ENCODE data around the gene MCF2L. TPM values are rescaled to one million over a fixed set of nuclear protein-coding genes. Genes with fewer than 3 reads are reported as not detected.

The MCF2L gene
- polyA plus RNA-seq, 2 of the 4 experiments (the other 2 are of a cell fraction), result 0.36 to 0.92 TPM

- no peak for TF ChIP-seq BCL3 (IDR thresholded peaks at IDR 0.05)
Measured at GRCh38 chr13:112926993-112927392, 42.0 kb upstream of the MCF2L start (continued).

- no peaks in the 10 kb centered on the region for H3K4me1 ChIP-seq
- ChIA-PET POLR2A (no interaction called here), CTCF (interaction anchor here (1.8 kb wide), 1 partner anchor 15 kb away, joined by 4 read pairs; no protein-coding TSS in a partner anchor)
- DNase-seq (ENCODE audit: low read depth in 1 of 2, low spot score in 1 of 2) (no peak), ATAC-seq (no peak), FAIRE-seq (no peak)
- no peak overlapping the region for H3K4me2 ChIP-seq
- no peak overlapping the region for H3K27ac ChIP-seq
- WGBS (ENCODE audit: missing lambda C conversion rate), result 56% methylated on average over 16 of the region's 21 CpGs
- H3K9me3 ChIP-seq, result no peaks in the 10 kb centered on the region
- TF ChIP-seq ZNF302 (CRISPR knock-in tag; IDR thresholded peaks at IDR 0.05) (no peak), MAZ (IDR thresholded peaks at IDR 0.05; ENCODE audit: borderline replicate concordance, low read depth, low read length) (no peak), ZFP36 (IDR thresholded peaks at IDR 0.05; ENCODE audit: borderline replicate concordance, partially characterized antibody) (no peak), RAD21 (conservative IDR thresholded peaks at IDR 0.05 in 1 of 2, IDR thresholded peaks at IDR 0.05 in 1 of 2) (no peak), ZSCAN20 (CRISPR knock-in tag; IDR thresholded peaks at IDR 0.05) (no peak), CHD4 (IDR thresholded peaks at IDR 0.05; ENCODE audit: borderline replicate concordance) (no peak), ZC3H11A (IDR thresholded peaks at IDR 0.05) (no peak), HOXB13 (CRISPR knock-in tag; IDR thresholded peaks at IDR 0.05; ENCODE audit: low read depth) (no peak), JUN (IDR thresholded peaks at IDR 0.05) (no peak), PHF8 (IDR thresholded peaks at IDR 0.05; ENCODE audit: borderline replicate concordance, low read depth) (no peak), RFX5 (IDR thresholded peaks at IDR 0.05) (no peak), CEBPB (IDR thresholded peaks at IDR 0.05) (no peak)
- TF ChIP-seq, protein P1, sequence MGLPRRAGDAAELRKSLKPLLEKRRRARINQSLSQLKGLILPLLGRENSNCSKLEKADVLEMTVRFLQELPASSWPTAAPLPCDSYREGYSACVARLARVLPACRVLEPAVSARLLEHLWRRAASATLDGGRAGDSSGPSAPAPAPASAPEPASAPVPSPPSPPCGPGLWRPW (IDR thresholded peaks at IDR 0.05), result no peak
- no peak overlapping the region for H3K4me3 ChIP-seq
Measured at GRCh38 chr13:112928020-112928971, 40.7 kb upstream of the MCF2L start.

- no peak overlapping the region for H3K27ac ChIP-seq
- WGBS (ENCODE audit: missing lambda C conversion rate), result 78% methylated on average over 18 of the region's 21 CpGs
- no peak for DNase-seq (ENCODE audit: low read depth in 1 of 2, low spot score in 1 of 2)
- H3K4me3 ChIP-seq, result no peak overlapping the region
- POLR2A ChIA-PET, result no interaction called here
- CTCF ChIA-PET, result interaction anchor here (1.8 kb wide), 1 partner anchor 14 kb away, joined by 4 read pairs; no protein-coding TSS in a partner anchor
- FAIRE-seq, result no peak
- no peak for ATAC-seq
- TF ChIP-seq FOSL2 (IDR thresholded peaks at IDR 0.05), result no peak
- no peak for TF ChIP-seq FOSL2 (CRISPR knock-in tag; IDR thresholded peaks at IDR 0.05)
- TF ChIP-seq RFX5 (IDR thresholded peaks at IDR 0.05), result no peak
- TF ChIP-seq, protein P1 (IDR thresholded peaks at IDR 0.05), result no peak
- TF ChIP-seq EHMT2 (IDR thresholded peaks at IDR 0.05; ENCODE audit: low read depth), result no peak
- H3K4me2 ChIP-seq, result no peak overlapping the region
- H3K4me1 ChIP-seq, result no peaks in the 10 kb centered on the region
- H3K9me3 ChIP-seq, result no peaks in the 10 kb centered on the region
Measured at GRCh38 chr13:112928972-112929782, 39.8 kb upstream of the MCF2L start.

DNA sequence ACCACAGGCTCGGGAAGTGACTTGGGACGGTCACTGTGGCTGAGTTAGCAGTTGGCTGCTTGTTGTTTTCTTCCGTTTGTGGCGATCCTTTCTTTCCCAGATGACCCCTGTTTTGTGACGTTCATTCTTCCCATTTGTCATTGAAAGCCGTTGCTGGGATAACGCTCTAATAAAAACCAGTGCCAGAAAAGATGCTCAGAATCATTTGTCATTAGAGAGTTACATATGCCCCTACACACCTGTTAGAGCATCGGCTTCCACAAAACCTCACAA, 39.3 kb upstream of the MCF2L start:
- FAIRE-seq, result no peak
- POLR2A ChIA-PET, result no interaction called here
- DNase-seq (ENCODE audit: low read depth in 1 of 2, low spot score in 1 of 2), result no peak
- Histone ChIP-seq H3K4me3 (no peak overlapping the region), H3K27ac (no peak overlapping the region), H3K9me3 (no peaks in the 10 kb centered on the region), H3K4me1 (no peaks in the 10 kb centered on the region), H3K4me2 (no peak overlapping the region)
- 80% methylated on average over 8 of the region's 8 CpGs for WGBS (ENCODE audit: missing lambda C conversion rate)
- CTCF ChIA-PET, result interaction anchor here (1.8 kb wide), 1 partner anchor 13 kb away, joined by 4 read pairs; no protein-coding TSS in a partner anchor
- no peak for ATAC-seq
- TF ChIP-seq CHD4 (IDR thresholded peaks at IDR 0.05; ENCODE audit: borderline replicate concordance) (no peak), ZNF302 (CRISPR knock-in tag; IDR thresholded peaks at IDR 0.05) (no peak), GATA3 (IDR thresholded peaks at IDR 0.05; ENCODE audit: borderline replicate concordance) (no peak), MYC (IDR thresholded peaks at IDR 0.05; ENCODE audit: borderline replicate concordance, low read length) (no peak), NFE2L2 (conservative IDR thresholded peaks at IDR 0.05; ENCODE audit: low read length) (no peak), ZC3H11A (IDR thresholded peaks at IDR 0.05) (no peak), ELK1 (IDR thresholded peaks at IDR 0.05; ENCODE audit: low read depth, low read length) (no peak)
- TF ChIP-seq, protein P2, sequence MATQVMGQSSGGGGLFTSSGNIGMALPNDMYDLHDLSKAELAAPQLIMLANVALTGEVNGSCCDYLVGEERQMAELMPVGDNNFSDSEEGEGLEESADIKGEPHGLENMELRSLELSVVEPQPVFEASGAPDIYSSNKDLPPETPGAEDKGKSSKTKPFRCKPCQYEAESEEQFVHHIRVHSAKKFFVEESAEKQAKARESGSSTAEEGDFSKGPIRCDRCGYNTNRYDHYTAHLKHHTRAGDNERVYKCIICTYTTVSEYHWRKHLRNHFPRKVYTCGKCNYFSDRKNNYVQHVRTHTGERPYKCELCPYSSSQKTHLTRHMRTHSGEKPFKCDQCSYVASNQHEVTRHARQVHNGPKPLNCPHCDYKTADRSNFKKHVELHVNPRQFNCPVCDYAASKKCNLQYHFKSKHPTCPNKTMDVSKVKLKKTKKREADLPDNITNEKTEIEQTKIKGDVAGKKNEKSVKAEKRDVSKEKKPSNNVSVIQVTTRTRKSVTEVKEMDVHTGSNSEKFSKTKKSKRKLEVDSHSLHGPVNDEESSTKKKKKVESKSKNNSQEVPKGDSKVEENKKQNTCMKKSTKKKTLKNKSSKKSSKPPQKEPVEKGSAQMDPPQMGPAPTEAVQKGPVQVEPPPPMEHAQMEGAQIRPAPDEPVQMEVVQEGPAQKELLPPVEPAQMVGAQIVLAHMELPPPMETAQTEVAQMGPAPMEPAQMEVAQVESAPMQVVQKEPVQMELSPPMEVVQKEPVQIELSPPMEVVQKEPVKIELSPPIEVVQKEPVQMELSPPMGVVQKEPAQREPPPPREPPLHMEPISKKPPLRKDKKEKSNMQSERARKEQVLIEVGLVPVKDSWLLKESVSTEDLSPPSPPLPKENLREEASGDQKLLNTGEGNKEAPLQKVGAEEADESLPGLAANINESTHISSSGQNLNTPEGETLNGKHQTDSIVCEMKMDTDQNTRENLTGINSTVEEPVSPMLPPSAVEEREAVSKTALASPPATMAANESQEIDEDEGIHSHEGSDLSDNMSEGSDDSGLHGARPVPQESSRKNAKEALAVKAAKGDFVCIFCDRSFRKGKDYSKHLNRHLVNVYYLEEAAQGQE (IDR thresholded peaks at IDR 0.05), result no peak

Data from A549 (cell line).